Fibroblast of the aortic adventitia (primary cell): ENCODE data around the gene MUCL3. TPM values are rescaled to one million over a fixed set of nuclear protein-coding genes. Genes with fewer than 3 reads are reported as not detected.
A peak's percentile ranks its signal among the peaks of the same experiment; 100 is the strongest.

Experiments used
- DNase-seq: peaks from one replicate; pipeline ENCODE4 v3.0.0-alpha.2; 2010; ENCODE audit warnings: low read depth
- H3K4me3 ChIP-seq: 2 replicates; pipeline ENCODE4 v1.5.1; 2011; ENCODE audit warnings: low read depth, mild to moderate bottlenecking, control low read depth, low read length, moderate library complexity
- CTCF ChIP-seq: IDR thresholded peaks from 2 replicates; pipeline ENCODE4 v1.5.1; 2011; ENCODE audit warnings: mild to moderate bottlenecking, low read length, control low read depth, inconsistent platforms; ENCODE audit not compliant: insufficient read depth
- total RNA-seq: library from RNA; depleted of rRNA; stranded (reverse); fragments of >200 nt; gene quantifications from 2 replicates; pipeline ENCODE4 v1.2.3, GENCODE V29; 2012; ENCODE audit warnings: low replicate concordance

MUCL3 gene
- total RNA-seq, 1 donor = under 0.01 TPM

GRCh38 chr6:30912746-30913520, 27.8 kb upstream of the MUCL3 start:
- DNase-seq = no peak
- no peak overlapping the region for H3K4me3 ChIP-seq
- no peak for TF ChIP-seq CTCF

- no peak for DNase-seq
- peak overlapping the region; percentile 5 for H3K4me3 ChIP-seq
- TF ChIP-seq CTCF = no peak
These were observed 27.1 kb upstream of the MUCL3 start for GRCh38 chr6:30913721-30914075.

GRCh38 chr6:30914076-30914853, 26.5 kb upstream of the MUCL3 start, which contains the start of gene VARS2:
Gene VARS2 (plus strand): TSS chr6:30914238. CDS start chr6:30914837, 599 bp downstream.
- DNase-seq = peak; percentile 92
- H3K4me3 ChIP-seq = peak within 1 kb of the TSS; percentile 67
- TF ChIP-seq CTCF = peak; percentile 44

GRCh38 chr6:30914854-30915590, 25.8 kb upstream of the MUCL3 start:
- no peak for TF ChIP-seq CTCF
- no peak for DNase-seq
- H3K4me3 ChIP-seq = peak overlapping the region; percentile 67

- TF ChIP-seq CTCF = peak; percentile 76
- no peak overlapping the region for H3K4me3 ChIP-seq
- peak; percentile 85 for DNase-seq
These were observed 25.2 kb upstream of the MUCL3 start for GRCh38 chr6:30915591-30915946.

GRCh38 chr6:30917041-30917440, 23.7 kb upstream of the MUCL3 start:
- no peak for DNase-seq
- H3K4me3 ChIP-seq = no peak overlapping the region
- no peak for TF ChIP-seq CTCF
